ENCODE results near the gene COL23A1.

The COL23A1 gene

GRCh38 chr5:178223828-178224335, 366.3 kb downstream of the COL23A1 start:
- no peak for DNase-seq (ENCODE audit: low spot score)

- DNase-seq (ENCODE audit: low spot score), result no peak
These were observed 366.9 kb downstream of the COL23A1 start for GRCh38 chr5:178223196-178223773.

- no peak for DNase-seq (ENCODE audit: low spot score)
These were observed 367.9 kb downstream of the COL23A1 start for GRCh38 chr5:178222292-178222691.

GRCh38 chr5:178221853-178222252, 368.3 kb downstream of the COL23A1 start:
- DNase-seq (ENCODE audit: low spot score), result no peak

GRCh38 chr5:178221282-178221681, 368.9 kb downstream of the COL23A1 start:
- no peak for DNase-seq (ENCODE audit: low spot score)

GRCh38 chr5:178218827-178219226, 371.4 kb downstream of the COL23A1 start:
- DNase-seq (ENCODE audit: low spot score), result no peak

GRCh38 chr5:178218237-178218776, 371.9 kb downstream of the COL23A1 start:
- no peak for DNase-seq (ENCODE audit: low spot score)

GRCh38 chr5:178216779-178217178, 373.4 kb downstream of the COL23A1 start:
- no peak for DNase-seq (ENCODE audit: low spot score)

- DNase-seq (ENCODE audit: low spot score), result no peak
These were observed 374.1 kb downstream of the COL23A1 start for GRCh38 chr5:178216088-178216534.

- DNase-seq (ENCODE audit: low spot score), result no peak
These were observed 374.8 kb downstream of the COL23A1 start for GRCh38 chr5:178215280-178216002.

GRCh38 chr5:178214160-178214803, 375.9 kb downstream of the COL23A1 start:
- DNase-seq (ENCODE audit: low spot score), result no peak

GRCh38 chr5:178213748-178214151, 376.4 kb downstream of the COL23A1 start:
- no peak for DNase-seq (ENCODE audit: low spot score)

GRCh38 chr5:178213003-178213461, 377.2 kb downstream of the COL23A1 start:
- DNase-seq (ENCODE audit: low spot score), result no peak

GRCh38 chr5:178212241-178213002, 377.8 kb downstream of the COL23A1 start:
- no peak for DNase-seq (ENCODE audit: low spot score)

- DNase-seq (ENCODE audit: low spot score), result no peak
These were observed 378.8 kb downstream of the COL23A1 start for GRCh38 chr5:178211095-178212048.

- no peak for DNase-seq (ENCODE audit: low spot score)
These were observed 379.5 kb downstream of the COL23A1 start for GRCh38 chr5:178210686-178211085.

GRCh38 chr5:178210073-178210535, 380.1 kb downstream of the COL23A1 start:
- no peak for DNase-seq (ENCODE audit: low spot score)

- DNase-seq (ENCODE audit: low spot score), result no peak
These were observed 380.7 kb downstream of the COL23A1 start for GRCh38 chr5:178209334-178210072.

- DNase-seq (ENCODE audit: low spot score), result no peak
These were observed 381.5 kb downstream of the COL23A1 start for GRCh38 chr5:178208540-178209227.
